Astrocyte (in vitro differentiated cells and primary cell): Measurements from ENCODE around the gene MDFI.

Experiments
- EZH2 ChIP-seq: IDR thresholded peaks from 2 replicates; pipeline ENCODE4 v1.6.1; 2012; ENCODE audit warnings: mild to moderate bottlenecking, low read length, inconsistent platforms; ENCODE audit not compliant: insufficient read depth
- TF ChIP-seq, protein P1 (sequence below): IDR thresholded peaks from 2 replicates; pipeline ENCODE4 v1.5.1; 2011; ENCODE audit warnings: low read depth, mild to moderate bottlenecking, inconsistent platforms, low read length, moderate library complexity; ENCODE audit not compliant: insufficient read depth

DNA sequence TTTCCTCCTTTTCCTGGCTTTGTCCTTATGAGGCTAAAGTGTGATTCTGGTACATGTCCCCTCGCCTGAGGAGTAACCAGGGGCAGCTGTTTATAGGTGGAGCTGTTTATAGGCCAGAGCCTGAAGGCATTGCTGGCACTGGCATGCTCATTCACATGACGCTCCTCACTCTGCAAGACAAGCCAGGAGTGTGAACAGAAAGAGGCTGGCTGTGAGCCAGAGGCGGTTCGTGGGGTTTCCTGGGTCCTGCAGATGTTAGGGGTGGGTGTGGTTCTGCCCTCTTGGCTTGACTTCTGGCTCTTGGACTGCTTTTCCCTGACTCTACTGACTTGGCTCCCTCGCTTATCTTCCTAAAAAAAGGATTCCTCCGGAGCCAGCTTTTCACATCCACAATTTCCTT, 12.8 kb upstream of the MDFI start:
- TF ChIP-seq, protein P1, sequence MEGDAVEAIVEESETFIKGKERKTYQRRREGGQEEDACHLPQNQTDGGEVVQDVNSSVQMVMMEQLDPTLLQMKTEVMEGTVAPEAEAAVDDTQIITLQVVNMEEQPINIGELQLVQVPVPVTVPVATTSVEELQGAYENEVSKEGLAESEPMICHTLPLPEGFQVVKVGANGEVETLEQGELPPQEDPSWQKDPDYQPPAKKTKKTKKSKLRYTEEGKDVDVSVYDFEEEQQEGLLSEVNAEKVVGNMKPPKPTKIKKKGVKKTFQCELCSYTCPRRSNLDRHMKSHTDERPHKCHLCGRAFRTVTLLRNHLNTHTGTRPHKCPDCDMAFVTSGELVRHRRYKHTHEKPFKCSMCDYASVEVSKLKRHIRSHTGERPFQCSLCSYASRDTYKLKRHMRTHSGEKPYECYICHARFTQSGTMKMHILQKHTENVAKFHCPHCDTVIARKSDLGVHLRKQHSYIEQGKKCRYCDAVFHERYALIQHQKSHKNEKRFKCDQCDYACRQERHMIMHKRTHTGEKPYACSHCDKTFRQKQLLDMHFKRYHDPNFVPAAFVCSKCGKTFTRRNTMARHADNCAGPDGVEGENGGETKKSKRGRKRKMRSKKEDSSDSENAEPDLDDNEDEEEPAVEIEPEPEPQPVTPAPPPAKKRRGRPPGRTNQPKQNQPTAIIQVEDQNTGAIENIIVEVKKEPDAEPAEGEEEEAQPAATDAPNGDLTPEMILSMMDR: no peak
- no peak for TF ChIP-seq EZH2
